ENCODE results near the gene CD4.
A peak's percentile ranks its signal among the peaks of the same experiment; 100 is the strongest.

The CD4 gene

DNA sequence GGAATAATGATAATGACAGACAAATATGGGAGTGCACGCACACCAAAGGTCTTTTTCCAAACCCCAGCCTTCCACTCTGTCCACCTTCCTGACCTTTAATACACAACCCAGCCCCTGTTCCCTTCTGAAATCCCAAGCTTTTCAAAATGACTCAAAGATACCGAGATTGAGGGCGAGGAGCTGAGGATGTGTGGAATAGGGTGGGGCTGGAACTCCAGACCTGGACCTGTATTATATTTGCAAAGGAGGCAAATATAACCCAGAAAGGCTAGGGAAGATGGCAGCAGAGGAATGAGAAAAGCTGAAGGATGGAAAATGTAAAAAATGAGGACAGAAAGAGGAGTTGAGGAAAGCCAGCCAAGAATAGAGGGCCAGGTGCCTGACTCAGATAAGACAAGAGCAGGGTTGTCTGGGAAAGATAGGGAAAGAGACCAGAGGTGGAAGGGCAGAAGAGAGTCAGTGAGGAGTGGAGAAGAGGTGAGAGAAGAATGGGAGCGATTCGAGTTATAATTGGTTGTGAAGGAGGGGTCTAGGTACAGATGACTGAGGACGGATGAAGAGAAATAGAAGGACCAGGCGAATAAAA, 24.2 kb upstream of the CD4 start:
- DNase-seq (ENCODE audit: low read depth, low spot score), result no peak

DNA sequence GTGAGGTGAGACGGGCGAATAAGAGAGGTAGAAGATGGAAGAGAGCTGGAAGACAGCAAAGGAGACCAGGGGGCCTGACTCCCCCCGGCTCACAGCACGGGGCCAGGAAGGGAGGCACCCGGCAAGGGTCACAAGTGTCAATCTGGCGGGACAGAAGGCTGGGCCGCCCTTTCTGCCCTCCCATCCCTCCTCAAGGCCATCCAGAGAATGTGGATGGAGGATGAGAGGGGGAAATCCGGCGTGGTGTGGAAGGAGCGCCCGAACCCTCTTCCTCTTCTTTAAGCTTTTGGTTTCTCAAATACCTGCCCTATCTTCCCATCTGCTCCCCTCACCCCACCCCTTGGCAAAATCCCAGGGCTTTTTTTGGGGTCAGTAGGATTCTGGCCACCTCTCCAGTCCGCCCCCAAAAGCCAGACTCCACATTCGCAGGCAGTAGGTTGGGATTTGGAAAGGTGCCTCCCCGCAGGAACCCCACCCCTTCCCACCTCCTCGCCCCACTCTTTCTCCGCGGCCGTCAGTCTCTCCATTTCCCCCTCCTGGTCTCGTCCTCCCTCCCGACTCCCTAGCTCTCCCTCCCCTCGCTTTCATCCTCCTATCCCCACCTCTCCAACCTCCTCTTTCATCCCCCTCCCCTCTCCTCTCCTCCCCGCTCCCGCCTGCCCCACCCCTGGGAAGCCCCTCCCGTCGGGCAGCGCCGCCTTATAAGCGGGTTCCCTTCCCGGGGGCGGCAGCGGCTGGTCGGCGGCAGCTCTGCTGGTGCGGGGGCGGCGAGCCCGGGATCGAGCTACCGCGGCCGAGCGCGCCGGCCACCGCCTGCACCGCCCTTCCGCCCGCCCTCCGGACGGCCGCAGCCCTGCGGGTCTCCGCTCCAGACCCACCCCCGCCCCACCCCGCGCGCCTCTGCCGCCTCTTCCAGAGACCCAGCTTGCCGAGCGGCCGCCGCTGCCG, 23.4 kb upstream of the CD4 start, which contains the start of gene PTMS:
Gene PTMS, plus strand, starts transcription at position 730 of the 948 bp plus-strand sequence. CDS start 343 bp downstream, outside the sequence.
- DNase-seq (ENCODE audit: low read depth, low spot score), result peak; percentile 66

DNA sequence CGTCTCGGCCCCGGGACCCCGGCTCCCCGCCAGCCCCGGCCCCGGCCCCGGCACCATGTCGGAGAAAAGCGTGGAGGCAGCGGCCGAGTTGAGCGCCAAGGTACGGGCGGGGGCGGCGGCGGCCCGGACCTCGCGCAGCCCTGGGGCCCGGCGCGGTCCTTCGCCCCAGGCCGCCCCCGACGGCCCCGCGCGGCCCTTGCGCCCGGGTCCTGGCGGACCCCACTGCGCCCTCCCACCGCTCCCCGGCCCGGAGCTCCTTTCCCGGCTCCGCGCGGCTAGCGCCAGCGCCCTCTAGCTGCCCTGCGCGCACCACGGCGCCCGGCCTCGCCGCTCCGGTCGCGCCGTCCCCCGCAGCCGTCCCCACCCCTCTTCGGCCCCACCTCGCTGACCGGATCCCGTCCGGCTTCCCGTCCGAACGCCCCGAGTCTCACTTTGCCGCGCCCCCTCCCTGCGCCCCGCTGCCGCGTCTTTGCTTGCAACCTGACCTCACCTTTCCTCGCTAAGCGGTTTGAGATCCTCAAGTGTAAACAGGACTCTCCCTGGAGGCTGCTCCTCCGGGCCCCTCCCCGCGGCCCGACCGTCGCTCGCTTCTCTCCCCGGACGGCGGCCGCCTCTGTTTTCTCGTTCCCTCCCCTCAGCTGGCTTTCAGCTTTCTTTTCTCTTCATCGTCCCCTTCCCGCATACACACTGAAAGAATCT, 22.5 kb upstream of the CD4 start:
- DNase-seq (ENCODE audit: low read depth, low spot score), result no peak

DNA sequence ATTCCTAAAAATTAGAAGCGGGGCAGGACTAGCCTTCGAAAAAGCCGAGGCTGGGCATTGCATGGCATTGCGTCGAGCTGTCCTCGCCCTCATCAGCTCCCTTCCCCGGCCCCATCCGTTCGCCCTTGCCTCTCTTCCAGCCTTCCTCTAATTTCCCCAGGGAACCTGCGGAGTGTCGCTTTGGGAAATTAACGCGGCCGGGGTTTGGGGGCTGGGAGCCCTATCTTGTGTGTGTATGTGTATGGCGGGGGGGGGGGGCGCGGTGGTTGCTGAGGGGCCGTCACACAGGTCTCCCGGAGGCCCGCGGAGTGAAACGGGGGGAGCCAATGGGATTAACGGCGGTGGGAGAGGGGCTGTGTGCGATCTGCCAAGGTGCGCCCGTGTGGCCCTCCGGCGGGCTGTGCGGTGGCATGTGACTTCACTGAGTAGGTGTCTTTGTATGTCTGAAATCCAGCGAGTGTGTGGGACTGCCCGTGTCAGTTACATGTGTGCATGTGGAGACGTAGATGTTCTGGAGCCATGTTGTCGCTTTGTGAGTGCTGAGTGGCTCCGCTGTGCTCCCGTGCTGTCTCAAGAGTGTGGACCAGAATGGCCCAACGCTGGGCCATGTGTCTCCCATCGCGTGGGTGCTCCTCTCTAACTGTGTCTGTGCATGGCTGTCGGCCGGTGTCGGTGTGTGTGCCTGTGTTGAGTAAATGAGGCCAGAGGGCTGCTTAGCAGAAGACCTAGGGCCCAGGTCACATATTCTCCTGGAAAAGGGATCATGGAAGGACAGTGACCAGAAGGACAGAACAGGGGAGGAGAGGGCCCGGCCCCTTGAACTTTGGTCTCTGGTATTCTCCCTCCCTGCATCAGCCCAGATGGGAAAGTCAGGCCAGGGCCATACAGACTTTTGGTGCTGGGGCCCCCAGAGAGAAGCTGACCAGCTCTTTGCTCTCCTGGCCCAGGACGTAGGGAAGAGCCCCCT, 21.7 kb upstream of the CD4 start:
- no peak for DNase-seq (ENCODE audit: low read depth, low spot score)

DNA sequence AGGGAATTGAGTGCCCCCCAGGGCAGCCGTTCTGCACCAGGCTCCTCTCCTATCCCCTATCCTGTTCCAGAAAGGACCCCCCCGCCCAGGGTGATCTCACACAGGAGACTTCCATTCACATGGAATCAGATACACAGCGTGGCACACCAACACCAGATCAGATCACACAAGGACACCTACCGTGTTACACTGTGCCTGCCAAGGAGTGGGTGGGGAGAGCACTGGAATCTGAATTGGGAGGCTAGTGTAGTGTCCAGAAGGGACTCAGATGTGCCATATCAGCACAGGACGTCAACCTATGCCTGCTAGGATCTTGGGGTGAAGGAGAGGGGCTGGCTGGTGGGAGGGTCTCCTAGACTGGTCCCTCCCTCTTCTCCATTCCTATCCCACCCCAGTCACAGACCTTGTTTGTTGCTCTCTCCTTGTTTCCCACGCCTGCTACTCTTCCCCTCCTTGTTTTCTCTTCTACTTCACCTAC, 20.9 kb upstream of the CD4 start:
- DNase-seq (ENCODE audit: low read depth, low spot score), result no peak

DNA sequence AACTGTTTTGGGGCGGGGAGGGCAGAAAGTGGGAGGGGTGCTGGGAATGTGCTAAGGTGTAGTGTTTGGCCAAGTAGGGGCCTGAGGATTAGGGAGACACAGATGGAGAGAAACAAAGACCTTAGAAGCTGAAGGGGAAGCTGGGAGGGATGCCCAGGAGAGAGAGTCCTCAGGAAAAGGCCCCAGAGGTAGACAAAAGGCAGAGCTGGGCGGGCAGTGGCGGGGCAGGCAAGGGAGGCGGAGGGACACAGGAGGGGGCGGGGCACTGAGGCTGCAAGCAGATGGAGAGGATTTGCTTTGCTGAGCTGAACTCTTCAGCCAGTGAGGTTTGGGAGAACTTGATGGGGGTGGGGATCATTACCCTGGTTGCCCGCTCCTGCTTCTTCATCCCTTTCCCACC, 20.3 kb upstream of the CD4 start:
- DNase-seq (ENCODE audit: low read depth, low spot score), result no peak

DNA sequence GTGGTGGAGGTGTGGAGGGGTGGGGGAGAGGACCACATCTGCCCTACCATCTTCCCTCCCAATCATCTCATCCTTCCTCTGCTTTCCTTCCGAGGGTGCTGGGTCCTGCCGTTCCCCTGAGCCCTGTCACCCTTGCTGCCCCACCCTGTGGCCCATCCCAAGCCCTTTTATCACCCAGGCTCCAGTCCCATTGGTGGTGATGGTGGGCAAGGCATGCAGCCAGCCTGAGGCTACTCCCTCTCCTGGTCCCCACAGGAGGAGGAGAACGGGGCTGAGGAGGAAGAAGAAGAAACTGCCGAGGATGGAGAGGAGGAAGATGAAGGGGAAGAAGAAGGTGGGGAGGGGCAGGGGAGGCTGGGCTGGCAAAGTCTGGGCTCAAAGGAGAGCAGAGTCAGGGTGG, 19.7 kb upstream of the CD4 start:
- DNase-seq (ENCODE audit: low read depth, low spot score), result no peak

DNA sequence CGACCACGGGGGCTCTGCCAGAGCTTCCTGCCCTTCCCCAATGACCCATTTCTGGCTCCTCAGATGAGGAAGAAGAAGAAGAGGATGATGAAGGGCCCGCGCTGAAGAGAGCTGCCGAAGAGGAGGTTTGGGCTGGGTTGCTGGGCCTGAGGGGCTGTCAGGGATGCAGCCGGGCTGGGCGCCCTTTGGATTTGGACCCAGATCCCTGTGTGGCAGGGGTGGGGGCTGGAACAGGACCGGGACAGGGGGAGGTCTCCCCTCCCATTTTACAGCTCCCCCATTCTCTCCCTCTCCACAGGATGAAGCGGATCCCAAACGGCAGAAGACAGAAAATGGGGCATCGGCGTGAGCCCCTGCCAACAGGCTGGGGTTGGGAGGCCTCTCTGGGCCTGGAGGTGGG, 19.2 kb upstream of the CD4 start:
- DNase-seq (ENCODE audit: low read depth, low spot score), result no peak

DNA sequence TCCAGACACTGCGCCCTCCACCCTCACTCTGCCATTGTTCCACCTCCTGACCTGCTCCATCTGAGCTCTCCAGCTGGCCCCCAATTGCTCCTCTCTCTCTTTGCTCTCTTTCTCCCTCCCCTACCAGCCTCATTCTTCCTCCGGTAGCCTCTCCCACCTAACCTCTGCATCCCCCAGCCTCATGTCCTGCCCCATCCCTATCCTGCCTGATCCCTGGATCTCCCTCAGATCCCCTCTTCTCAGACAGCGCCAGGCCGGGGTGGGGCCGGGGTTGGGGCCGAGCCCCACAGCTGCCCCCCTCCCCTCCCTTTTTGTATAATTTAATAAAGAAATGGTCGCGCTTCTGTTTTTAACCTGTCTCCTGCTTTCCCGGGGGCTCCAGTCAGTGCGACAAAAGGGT, 18.7 kb upstream of the CD4 start:
- DNase-seq (ENCODE audit: low read depth, low spot score), result no peak

DNA sequence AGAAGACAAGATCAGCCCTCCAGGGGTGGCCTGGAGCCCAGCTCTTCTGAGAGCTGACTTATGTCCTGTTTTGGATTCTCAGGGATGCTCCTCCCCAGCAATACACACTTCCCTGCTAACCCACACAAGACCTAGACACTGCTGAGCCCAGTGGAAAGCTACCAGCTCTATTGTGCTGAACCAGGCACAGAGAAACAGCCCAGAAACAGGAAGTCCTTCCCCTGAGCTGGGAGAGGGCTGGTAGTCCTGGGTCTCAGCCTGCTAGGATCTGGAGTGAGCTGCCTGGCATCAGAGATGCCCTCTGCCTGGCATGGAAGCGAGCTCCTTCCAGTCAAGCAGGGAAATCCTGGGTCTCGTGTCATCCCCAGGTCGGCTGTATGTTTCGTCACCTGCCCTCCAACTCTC, 18.2 kb upstream of the CD4 start:
- no peak for DNase-seq (ENCODE audit: low read depth, low spot score)

DNA sequence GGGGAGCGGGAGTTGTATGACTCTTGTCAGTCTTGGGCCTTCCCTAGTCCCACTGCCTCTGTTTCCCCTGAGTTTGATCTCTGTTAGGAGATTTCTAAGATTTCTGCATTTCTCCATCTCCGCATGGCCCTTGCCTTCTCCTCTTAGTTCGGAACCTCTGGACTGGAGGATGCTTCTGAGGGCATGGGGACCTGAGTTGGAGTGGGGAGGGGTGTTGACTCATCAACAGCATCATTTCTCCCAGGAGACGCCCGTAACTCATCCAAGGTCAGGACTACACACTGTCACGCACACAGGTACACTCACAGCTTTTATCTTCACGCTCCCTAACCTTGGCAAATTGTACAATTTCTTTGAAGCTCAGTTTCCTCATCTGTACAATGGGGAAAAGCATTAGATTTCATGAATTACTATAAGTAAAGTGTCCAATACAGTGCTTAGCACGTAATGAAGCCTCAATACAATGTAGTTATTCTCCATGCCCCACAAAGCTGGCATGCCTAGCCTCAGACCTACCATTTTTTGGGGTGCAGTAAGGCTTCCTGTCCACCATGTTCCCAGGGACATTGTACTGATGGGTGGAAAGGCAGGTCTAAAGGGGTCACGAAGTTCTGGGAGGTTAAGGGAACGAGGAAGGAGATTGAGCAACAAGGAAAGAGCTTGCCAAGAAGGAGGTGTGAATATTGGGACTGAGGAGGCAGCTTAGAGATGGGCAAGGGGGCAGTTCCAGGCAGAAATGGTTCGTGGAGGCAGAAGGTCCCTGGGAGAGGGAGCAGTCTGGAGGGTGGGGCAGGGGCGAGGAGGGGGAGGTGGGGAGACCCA, 17.6 kb upstream of the CD4 start:
- DNase-seq (ENCODE audit: low read depth, low spot score), result no peak

DNA sequence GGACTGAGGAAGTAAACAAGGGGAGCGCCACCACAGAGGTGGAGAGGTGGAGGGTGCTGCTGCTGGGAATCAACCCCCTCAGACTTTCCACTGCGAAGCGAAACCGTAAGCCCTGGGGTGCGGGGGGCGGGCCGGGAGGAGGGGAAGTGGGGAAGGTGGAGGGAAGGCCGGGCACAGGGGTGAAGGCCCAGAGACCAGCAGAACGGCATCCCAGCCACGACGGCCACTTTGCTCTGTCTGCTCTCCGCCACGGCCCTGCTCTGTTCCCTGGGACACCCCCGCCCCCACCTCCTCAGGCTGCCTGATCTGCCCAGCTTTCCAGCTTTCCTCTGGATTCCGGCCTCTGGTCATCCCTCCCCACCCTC, 17.0 kb upstream of the CD4 start, which contains the start of gene LAG3:
Gene LAG3, plus strand, starts transcription at position 190 of the 365 bp plus-strand sequence. CDS start 333 bp downstream, outside the sequence.
- no peak for DNase-seq (ENCODE audit: low read depth, low spot score)

DNA sequence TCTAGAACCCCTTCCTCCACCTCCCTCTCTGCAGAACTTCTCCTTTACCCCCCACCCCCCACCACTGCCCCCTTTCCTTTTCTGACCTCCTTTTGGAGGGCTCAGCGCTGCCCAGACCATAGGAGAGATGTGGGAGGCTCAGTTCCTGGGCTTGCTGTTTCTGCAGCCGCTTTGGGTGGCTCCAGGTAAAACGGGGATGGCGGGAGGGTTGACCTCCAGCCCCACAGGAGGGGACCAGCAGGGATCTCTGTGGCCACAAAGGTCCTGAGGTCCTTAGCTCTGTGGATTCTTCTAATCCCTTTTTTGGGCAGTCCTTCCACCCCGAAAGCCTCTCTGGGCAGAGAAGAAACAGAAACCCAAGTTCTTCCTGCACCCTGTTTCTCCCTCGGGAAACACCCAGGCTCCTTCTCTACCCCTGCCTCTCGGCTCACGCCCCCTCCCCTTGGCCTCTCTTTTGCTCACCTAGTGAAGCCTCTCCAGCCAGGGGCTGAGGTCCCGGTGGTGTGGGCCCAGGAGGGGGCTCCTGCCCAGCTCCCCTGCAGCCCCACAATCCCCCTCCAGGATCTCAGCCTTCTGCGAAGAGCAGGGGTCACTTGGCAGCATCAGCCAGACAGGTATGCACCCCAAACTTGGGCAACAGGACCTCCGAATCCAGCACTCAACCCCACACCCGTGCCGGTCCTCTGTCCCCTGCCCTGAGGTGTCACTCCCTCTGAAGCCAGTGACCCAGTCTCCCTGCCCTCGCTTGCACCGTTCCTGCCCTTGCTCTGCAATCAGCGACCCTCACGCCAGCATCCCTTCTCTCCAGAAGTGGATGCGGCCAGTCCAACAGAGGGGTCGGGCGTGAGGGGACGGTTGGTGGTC, 16.4 kb upstream of the CD4 start:
- DNase-seq (ENCODE audit: low read depth, low spot score), result no peak

DNA sequence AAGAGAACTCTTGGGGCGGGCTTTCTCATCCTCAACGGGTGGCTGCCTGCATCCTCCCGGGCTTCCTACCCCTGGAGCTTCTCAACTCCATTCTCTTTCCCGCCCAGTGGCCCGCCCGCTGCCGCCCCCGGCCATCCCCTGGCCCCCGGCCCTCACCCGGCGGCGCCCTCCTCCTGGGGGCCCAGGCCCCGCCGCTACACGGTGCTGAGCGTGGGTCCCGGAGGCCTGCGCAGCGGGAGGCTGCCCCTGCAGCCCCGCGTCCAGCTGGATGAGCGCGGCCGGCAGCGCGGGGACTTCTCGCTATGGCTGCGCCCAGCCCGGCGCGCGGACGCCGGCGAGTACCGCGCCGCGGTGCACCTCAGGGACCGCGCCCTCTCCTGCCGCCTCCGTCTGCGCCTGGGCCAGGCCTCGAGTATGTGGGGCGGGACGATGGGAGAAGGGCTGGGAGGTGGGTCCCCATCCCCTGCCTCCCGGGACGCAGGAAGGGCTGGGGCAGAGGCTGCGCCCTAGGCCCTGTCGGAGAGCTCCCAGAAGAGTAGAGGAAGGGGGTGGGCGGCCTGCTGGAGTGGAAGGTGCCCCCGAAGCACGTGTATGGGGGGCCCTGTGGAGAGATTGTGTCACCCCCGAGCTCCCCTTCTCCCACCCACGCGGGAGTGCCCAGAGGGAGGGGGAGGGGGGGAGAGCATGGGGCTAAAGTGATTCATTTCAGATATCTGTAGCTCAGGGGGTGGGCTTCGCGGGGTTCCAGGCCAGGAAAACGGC, 15.6 kb upstream of the CD4 start:
- no peak for DNase-seq (ENCODE audit: low read depth, low spot score)

DNA sequence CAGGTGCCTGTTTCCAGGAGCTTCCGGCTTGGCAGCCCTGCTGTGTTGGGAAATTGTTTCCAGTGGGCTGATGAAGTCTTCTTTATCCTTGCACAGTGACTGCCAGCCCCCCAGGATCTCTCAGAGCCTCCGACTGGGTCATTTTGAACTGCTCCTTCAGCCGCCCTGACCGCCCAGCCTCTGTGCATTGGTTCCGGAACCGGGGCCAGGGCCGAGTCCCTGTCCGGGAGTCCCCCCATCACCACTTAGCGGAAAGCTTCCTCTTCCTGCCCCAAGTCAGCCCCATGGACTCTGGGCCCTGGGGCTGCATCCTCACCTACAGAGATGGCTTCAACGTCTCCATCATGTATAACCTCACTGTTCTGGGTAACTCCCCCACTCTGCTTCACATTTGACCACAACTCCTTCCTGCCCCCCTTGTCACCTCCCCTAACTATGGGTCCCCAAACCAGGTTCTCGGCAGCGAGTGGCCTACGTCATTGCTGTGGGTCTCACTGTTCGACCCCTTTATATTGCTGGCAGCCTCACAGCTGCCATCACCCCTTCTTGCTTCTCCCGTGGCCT, 14.7 kb upstream of the CD4 start:
- DNase-seq (ENCODE audit: low read depth, low spot score), result no peak

DNA sequence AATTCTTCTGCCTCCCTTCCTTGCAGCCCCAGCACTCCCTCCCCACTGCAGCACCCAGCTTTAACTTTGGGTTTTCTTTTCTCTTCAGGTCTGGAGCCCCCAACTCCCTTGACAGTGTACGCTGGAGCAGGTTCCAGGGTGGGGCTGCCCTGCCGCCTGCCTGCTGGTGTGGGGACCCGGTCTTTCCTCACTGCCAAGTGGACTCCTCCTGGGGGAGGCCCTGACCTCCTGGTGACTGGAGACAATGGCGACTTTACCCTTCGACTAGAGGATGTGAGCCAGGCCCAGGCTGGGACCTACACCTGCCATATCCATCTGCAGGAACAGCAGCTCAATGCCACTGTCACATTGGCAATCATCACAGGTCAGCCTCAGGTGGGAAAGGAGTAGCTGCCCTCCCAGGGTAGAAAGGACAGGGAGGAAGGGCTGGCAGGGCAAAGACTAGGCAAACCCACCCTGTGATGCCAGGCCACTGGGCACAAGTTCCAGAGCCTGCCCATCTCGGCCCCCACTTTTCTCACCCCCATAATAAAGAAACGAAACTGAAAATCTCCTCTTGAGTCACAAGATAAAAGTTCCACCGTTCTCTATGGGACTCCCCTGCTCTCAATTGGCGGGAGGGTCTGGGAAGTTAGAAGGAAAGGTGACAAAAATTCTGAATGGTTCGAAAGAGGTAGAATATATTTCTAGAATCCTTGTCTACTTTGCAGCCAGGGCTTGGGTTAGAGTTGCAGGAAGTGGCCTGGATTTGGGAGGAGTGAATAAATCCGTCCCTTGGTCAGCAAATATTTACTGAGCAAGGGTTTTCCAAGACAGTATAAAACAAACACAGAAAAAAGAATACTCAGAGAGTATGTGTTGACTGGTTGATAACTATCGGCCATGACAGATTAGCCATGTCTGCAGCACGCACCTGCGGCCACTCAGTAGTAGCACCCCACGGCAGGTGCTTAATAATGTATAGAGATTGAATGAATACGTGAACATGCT, 13.8 kb upstream of the CD4 start:
- no peak for DNase-seq (ENCODE audit: low read depth, low spot score)

DNA sequence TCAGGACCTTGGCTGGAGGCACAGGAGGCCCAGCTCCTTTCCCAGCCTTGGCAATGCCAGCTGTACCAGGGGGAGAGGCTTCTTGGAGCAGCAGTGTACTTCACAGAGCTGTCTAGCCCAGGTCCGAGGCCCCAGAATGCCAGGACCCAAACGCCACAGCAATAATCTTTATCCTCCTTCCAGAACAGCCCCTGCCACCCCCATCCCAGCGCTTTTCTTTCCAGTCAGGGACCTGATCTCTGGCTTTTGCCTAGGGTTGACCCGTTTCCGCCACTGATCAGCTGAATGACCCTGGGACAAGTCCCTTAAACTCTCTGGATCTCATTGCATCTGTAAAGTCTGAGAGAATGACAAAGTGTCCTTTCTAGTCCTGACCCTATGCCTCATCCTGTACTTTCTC, 11.9 kb upstream of the CD4 start:
- no peak for DNase-seq (ENCODE audit: low read depth, low spot score)
